AG10803 (cell line): ENCODE data around the gene ACVR1B.
A peak's percentile ranks its signal among the peaks of the same experiment; 100 is the strongest.

ENCODE experiments used
- DNase-seq: peaks from one replicate; pipeline ENCODE4 v3.0.0; 2010; ENCODE audit warnings: low read depth
- H3K4me3 ChIP-seq: 2 replicates; pipeline ENCODE4 v1.5.1; 2011; ENCODE audit warnings: mild to moderate bottlenecking, low read length, control low read depth
- TF ChIP-seq, protein P1 (sequence below): conservative IDR thresholded peaks from 2 replicates; pipeline ENCODE4 v1.5.1; 2011; ENCODE audit warnings: mild to moderate bottlenecking, low read length, control low read depth, inconsistent platforms

The ACVR1B gene

DNA sequence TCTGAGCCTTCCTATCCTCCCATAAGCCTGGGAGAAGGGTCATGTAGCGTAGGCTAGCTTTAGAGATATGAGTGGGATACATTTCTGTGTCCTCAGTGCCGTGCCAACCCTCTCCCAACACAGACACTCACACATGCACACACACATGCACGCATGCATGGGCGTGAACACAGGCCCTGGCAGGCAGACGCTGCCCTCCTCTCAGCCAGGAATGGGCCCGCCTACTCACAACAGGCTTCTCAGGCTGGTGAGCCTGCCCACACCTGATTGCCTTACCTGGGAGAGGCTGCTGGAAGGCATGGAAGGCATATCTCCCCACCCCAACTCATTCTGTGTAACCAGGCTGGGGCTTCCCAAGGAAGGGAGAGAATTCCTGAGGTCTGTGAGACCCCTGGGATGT, 12.8 kb upstream of the ACVR1B start:
- H3K4me3 ChIP-seq = no peak overlapping the region
- no peak for DNase-seq
- TF ChIP-seq, protein P1, sequence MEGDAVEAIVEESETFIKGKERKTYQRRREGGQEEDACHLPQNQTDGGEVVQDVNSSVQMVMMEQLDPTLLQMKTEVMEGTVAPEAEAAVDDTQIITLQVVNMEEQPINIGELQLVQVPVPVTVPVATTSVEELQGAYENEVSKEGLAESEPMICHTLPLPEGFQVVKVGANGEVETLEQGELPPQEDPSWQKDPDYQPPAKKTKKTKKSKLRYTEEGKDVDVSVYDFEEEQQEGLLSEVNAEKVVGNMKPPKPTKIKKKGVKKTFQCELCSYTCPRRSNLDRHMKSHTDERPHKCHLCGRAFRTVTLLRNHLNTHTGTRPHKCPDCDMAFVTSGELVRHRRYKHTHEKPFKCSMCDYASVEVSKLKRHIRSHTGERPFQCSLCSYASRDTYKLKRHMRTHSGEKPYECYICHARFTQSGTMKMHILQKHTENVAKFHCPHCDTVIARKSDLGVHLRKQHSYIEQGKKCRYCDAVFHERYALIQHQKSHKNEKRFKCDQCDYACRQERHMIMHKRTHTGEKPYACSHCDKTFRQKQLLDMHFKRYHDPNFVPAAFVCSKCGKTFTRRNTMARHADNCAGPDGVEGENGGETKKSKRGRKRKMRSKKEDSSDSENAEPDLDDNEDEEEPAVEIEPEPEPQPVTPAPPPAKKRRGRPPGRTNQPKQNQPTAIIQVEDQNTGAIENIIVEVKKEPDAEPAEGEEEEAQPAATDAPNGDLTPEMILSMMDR = no peak

DNA sequence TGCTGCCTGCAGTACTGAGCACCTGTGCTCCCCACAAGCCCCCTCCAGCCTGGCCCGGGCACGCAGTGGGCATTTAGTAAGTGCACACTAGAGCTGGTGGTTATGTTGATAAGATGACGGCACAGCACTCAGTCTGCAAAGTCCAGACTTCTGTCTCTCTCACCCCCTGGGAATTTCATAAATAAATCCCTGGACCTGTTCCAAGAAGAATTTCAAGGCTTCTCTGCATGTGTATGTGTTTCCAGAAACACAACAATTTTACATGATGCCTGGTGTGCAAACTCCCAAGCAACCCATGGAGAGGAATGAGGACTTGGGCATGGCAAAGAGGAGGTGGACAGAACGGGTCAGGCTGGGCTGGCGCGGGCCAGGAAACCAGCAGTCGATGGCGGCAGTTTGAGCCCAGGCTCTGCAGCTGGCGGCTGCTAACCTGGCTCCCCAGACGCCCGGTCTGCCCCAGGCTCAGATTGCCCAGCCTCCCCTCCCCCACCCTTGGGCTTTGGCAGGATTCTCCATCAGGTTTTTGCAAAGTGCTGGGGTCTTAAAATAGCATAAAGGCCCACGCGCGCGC, 10.4 kb upstream of the ACVR1B start:
- H3K4me3 ChIP-seq = no peak overlapping the region
- TF ChIP-seq, protein P1 = no peak
- peak; percentile 13 for DNase-seq

DNA sequence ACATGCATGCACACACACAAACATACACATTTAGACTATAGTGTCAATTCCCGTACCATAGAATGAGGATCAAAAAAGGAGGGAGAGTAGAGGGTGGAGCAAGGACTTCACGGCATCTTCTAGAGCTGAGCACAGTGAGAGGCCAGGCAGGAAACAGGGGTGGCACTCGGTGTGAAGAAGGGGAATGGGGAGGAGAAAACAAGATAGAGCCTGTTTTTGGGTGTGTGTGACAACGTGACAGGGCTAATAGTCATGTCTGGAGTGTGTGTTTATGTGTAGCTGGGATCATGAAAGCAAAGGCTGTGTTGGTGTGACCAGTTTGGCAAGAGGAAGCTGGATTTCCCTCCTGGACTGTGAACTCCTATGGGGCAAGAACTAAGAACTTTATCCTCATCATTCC, 9.9 kb upstream of the ACVR1B start:
- TF ChIP-seq, protein P1 = no peak
- no peak for DNase-seq
- no peak overlapping the region for H3K4me3 ChIP-seq

DNA sequence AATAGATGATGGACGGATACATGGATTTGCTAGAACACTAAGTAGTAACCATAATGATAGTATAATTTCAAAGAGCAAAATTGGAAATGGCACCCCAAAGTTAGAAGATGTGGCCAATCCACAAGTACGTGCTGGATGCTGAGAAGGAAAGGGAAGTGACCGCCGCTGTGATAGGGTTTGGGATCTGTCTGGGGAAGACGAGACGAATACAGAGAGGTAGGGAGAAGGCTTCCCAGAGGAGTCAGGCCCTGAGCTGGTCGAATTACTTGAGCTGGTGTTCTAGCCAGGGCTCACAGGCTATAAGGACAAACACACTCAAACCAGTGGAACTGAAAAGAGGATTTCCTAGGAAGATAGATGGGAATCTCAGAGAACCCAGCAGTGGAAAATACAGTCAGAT, 9.4 kb upstream of the ACVR1B start:
- H3K4me3 ChIP-seq = no peak overlapping the region
- TF ChIP-seq, protein P1 = no peak
- no peak for DNase-seq

DNA sequence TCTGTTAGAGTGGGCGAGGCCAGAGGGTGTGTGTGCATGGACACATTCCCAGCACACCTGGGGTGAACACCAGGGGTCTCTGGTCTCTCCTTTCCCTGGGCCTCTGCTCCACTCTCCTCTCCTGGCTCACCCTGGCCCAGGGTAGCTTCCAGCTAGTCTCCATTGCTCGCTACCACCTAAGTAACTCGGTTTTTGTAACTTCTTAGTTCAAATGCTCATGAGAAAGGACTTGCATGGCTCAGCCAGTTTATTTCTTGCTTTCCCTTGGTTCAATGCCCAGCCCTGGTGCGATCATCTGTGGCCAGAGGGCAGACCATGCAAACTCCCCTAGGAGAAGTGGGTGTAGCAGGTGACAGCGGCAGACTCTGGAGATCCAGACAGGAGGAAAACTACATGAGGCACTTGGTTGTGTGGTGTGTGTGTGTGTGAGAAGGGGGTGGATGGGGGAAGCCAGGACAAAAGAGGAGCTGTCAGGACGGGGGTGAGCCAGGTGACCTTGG, 8.9 kb upstream of the ACVR1B start:
- TF ChIP-seq, protein P1 = no peak
- no peak for DNase-seq
- no peak overlapping the region for H3K4me3 ChIP-seq

DNA sequence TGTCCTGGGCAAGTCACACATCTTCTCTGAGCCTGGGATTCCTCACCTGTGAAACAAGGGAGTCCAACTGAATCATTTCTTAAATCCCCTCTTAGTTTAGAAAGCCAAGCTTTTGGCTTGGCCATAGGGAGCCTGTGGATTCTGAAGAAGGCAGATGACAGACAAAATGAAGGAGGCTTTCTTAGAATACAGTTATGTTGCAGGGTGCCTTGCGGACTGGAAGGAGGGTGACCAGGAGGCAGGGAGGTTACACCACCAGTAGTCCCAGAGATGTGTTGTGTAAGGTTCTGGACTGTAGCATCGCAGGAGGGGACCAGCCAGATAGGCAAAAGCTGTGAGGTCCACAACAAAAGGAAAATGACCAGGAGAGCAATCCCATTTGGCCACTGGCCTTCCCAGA, 8.2 kb upstream of the ACVR1B start:
- no peak overlapping the region for H3K4me3 ChIP-seq
- TF ChIP-seq, protein P1 = no peak
- DNase-seq = no peak

DNA sequence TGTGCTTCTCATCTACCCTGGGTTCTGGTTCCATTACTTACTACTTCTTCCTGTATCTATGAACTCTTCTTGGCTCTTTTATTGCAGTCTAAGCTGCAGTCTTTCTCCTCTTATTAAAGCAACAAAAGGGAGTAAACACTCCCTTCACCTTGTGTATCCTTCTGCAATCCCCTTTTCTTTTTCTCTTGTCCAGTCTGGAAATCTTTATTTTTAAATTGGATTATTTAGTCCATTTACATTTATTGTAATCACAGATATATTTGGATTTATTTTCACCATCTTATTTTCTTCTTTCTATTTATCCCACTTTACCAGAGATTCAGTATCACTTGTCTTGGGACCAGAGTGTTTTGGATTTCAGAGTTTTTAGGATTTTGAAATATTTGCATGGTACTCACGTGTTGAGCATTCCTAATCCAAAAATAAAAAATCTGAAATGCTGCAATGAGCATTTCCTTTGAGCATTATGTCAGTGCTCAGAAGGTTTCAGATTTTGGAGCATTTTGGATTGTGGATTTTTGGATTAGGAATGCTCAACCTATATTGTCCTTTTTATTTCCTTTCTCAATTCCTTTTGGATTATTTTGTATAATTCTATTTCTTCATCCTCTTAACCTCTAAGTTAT, 6.8 kb upstream of the ACVR1B start:
- H3K4me3 ChIP-seq = no peak overlapping the region
- TF ChIP-seq, protein P1 = no peak
- DNase-seq = no peak
